Type B pancreatic cell (in vitro differentiated cells): ENCODE data around the gene UBAP2. TPM values are rescaled to one million over a fixed set of nuclear protein-coding genes. Genes with fewer than 3 reads are reported as not detected.
A peak's percentile ranks its signal among the peaks of the same experiment; 100 is the strongest.

Source experiments
- DNase-seq: peaks from one replicate; pipeline ENCODE4 v3.0.0; 2021; ENCODE audit warnings: mixed read lengths; ENCODE audit not compliant: unreplicated experiment; ENCODE audit errors: extremely low spot score
- H3K27ac Mint-ChIP-seq: 2 replicates; pipeline ENCODE4 v1.8.0; 2021; ENCODE audit warnings: mild to moderate bottlenecking, mixed read lengths
- H3K27me3 Mint-ChIP-seq: 2 replicates; pipeline ENCODE4 v1.8.0; 2021; ENCODE audit warnings: mixed read lengths
- H3K36me3 Mint-ChIP-seq: 2 replicates; pipeline ENCODE4 v1.8.0; 2021; ENCODE audit warnings: mixed read lengths
- H3K4me1 Mint-ChIP-seq: one replicate; pipeline ENCODE4 v1.8.0; 2021; ENCODE audit warnings: mixed read lengths; ENCODE audit not compliant: unreplicated experiment
- H3K4me3 Mint-ChIP-seq: 2 replicates; pipeline ENCODE4 v1.8.0; 2021; ENCODE audit warnings: mild to moderate bottlenecking, mixed read lengths
- H3K9me3 Mint-ChIP-seq: 2 replicates; pipeline ENCODE4 v1.8.0; 2021; ENCODE audit warnings: mixed read lengths
- total RNA-seq: library from RNA; stranded (reverse); gene quantifications from 2 replicates; pipeline ENCODE4 v1.2.1, GENCODE V29; 2021; ENCODE audit warnings: low replicate concordance
- TF ChIP-seq, protein P1 (sequence below): fragments of 200-600 bp; sonication (generic); conservative IDR thresholded peaks from 2 replicates; pipeline ENCODE4 v1.5.0; 2021; ENCODE audit warnings: antibody characterized with exemption, mild to moderate bottlenecking

UBAP2 gene
- total RNA-seq, 1 donor from 2014 or later = 55.8 TPM

DNA sequence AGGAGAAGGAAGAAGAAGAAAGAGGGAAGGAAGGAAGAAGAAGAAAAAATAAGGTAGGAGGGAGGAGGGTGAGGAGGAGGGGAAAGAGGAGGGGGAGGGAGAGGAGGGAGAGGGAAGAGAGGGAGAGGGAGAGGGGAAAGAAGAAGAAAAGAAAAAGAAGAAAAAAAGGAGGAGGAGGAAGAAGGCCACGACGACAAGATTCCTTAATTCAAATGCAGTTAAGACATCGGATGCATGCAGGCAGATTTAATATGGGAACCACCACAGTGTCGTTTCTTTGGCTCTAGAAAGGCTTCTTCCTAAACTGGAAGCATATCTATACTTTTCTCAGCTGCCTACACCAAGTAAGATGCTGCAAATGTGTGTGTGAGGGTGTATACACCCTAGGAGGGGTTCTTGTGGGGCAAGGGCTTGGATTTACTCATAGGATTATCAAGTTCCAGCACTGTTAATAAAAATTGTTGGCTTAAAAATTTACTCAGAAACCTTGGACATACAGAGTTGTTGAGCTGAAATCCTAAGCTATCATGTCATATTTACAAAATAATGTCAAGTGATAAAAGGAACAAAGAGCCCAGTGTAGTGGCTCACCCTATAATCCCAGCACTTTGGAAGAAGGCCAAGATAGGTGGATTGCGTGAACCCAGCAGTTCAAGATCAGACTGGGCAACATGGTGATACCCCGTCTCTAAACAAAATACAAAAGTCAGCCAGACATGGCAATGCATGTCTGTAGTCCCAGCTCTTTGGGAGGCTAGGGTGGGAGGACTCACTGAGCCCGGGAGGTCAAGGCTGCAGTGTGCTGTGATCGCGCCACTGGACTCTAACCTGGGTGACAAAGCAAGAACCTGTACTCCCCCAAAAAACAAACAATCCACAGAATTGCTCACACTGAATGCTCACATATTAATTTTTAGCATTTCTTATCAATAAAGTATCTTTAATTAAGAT, 108.5 kb downstream of the UBAP2 start:
- Mint-ChIP-seq H3K36me3 (peaks cover 30% of the 10 kb centered on the region), H3K27ac (no peak overlapping the region), H3K9me3 (no peaks in the 10 kb centered on the region), H3K4me1 (no peaks in the 10 kb centered on the region), H3K4me3 (no peak overlapping the region), H3K27me3 (no peaks in the 10 kb centered on the region)
- TF ChIP-seq, protein P1, sequence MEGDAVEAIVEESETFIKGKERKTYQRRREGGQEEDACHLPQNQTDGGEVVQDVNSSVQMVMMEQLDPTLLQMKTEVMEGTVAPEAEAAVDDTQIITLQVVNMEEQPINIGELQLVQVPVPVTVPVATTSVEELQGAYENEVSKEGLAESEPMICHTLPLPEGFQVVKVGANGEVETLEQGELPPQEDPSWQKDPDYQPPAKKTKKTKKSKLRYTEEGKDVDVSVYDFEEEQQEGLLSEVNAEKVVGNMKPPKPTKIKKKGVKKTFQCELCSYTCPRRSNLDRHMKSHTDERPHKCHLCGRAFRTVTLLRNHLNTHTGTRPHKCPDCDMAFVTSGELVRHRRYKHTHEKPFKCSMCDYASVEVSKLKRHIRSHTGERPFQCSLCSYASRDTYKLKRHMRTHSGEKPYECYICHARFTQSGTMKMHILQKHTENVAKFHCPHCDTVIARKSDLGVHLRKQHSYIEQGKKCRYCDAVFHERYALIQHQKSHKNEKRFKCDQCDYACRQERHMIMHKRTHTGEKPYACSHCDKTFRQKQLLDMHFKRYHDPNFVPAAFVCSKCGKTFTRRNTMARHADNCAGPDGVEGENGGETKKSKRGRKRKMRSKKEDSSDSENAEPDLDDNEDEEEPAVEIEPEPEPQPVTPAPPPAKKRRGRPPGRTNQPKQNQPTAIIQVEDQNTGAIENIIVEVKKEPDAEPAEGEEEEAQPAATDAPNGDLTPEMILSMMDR = no peak
- no peak for DNase-seq

DNA sequence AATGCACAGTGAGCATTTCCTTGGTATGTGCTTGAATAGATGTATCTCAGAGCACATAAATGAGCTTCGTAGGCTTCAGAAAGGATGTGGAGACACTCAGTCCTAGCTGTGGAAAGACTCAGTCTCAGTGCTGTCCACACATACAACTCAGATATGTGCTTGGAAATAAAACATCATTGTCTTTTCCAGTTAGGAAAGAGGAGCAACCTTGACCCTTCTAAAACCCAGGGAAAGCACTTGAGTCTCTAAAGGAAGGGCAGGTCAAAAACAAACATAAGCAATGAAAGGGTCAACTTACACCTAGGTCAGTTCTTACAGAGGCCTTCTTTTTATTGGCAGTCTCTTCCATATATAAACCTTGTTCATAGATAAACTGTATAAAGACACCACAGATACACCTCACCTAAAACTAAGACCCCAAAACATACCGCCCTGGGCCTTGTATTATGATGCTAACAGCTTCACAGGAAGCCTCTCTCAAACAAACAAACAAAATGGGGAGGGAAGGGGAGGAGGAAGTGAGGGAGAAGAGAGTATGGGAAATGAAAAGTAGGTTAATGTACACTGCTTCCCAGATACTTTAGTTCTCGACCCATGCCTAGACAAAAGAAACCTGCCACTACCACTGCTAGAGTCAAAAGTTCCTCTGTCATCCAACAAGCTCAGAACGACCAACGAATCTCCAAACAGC, 114.4 kb downstream of the UBAP2 start:
- no peaks in the 10 kb centered on the region for H3K27me3 Mint-ChIP-seq
- H3K4me3 Mint-ChIP-seq = no peak overlapping the region
- no peaks in the 10 kb centered on the region for H3K4me1 Mint-ChIP-seq
- TF ChIP-seq, protein P1 = no peak
- H3K36me3 Mint-ChIP-seq = peaks cover 34% of the 10 kb centered on the region
- H3K9me3 Mint-ChIP-seq = no peaks in the 10 kb centered on the region
- no peak for DNase-seq
- H3K27ac Mint-ChIP-seq = peak overlapping the region; percentile 29

DNA sequence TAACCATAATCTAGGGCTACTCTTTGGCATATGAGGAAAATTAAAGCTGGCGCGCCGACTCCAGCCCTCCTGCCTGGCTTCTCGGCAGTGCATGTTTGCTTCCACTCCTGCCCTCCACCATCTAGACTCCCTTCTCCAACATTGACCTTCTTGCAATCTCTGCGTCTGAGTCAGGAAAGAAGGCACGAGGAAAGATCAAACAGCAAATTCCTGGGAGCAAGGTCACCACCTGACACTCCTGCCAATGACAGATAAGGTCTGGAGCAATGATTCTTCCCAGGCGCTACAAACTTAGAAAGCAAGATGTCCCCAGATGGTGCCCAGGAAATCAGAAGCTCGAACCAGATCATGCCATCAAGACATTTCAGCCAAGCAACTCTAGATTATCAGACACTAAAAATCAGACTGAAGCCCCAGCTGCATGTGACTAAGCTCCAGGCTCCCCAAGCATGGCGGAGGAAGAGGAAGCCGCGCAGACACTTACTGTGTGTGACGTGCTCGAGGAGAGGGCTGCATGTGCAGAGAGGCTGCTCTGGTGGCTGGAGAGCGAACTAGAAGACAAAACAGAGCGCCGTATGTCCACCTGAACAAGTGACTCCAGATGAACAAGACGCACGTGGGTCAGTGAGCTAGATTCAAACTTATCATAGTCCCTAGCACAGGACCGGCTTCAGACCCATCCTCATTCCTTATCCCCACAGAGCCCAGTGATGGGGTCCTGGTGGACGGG, 116.4 kb downstream of the UBAP2 start:
- Mint-ChIP-seq H3K36me3 (peaks cover 35% of the 10 kb centered on the region), H3K4me3 (no peak overlapping the region), H3K27ac (no peak overlapping the region)

DNA sequence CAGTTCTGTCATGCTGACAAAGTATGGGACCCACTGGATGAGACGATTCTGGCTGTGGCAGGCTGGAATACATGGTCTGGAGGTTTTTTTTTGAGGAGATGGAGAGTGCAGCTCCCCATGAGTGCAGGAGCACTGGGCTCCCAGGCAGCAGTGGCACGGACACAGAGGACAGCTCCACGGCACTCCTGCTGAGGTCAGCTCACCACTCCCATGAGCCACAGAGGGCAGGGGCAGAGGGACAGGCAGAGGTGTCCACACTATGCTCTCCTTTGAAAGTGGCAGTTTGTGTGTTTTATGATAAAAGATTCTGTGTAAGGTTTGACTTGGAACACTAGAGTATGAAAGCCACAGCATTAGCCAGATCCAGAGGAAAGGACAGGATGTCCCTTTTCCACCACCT, 117.4 kb downstream of the UBAP2 start:
- Mint-ChIP-seq H3K9me3 (no peaks in the 10 kb centered on the region), H3K36me3 (peaks cover 35% of the 10 kb centered on the region), H3K27me3 (no peaks in the 10 kb centered on the region), H3K27ac (peak overlapping the region; percentile 64), H3K4me1 (no peaks in the 10 kb centered on the region), H3K4me3 (no peak overlapping the region)
- TF ChIP-seq, protein P1 = no peak
- DNase-seq = no peak

More for the DNA sequence above, 116.4 kb downstream of the UBAP2 start:
- no peak for DNase-seq
- TF ChIP-seq, protein P1 = no peak
- Mint-ChIP-seq H3K27me3 (no peaks in the 10 kb centered on the region), H3K9me3 (no peaks in the 10 kb centered on the region), H3K4me1 (no peaks in the 10 kb centered on the region)

DNA sequence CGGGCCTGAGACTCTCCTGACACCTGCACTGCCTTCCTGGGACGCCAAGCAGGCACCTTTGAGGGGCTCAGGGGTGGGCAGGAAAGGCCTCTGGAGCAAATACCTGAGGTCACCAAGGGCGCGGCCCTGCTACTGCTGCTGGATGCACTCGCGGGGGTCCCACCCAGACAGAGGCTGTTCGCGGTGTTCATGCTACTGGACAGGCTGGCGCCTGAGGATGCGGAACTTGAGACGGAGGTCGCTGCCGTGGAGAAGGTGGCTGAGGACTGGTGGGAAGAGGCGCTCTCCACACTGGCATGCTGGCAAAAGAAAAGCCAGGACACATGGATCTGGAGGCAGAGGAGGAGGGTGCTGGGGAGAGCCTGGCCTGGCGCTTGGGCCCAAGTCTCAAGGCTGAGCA, 121.0 kb downstream of the UBAP2 start:
- TF ChIP-seq, protein P1 = no peak
- Mint-ChIP-seq H3K4me1 (no peaks in the 10 kb centered on the region), H3K4me3 (no peak overlapping the region), H3K36me3 (peaks cover 16% of the 10 kb centered on the region), H3K27ac (peak overlapping the region; percentile 31), H3K9me3 (no peaks in the 10 kb centered on the region), H3K27me3 (no peaks in the 10 kb centered on the region)
- no peak for DNase-seq
